Endothelial cell of hepatic sinusoid (primary cell): ENCODE measurements around the gene SETD5.

Experiments
- in situ Hi-C: cut with HindIII; loops from 2 replicates; pipeline ENCODE4 v1.10.0; 2017; ENCODE audit warnings: low sequenced_read_pairs

SETD5 gene

DNA sequence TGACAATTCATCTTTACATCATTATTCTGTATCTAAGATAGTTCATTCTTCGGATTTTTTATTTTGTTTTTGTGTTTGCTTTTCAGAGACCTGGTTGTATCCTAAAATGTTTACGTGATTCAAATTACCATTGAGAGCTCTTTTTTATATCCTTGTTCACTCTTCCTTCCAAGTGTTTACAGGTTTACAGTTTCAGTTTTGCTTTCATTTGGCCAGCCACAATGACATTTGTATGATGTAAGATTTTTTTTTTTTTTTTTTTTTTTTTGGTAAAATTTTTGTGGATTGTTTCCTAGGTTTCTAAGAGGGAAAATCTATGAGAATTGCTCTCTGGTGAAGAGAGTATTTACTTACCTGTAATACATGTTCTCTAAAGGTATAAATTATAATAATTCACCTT lies 55.0 kb downstream of the SETD5 start:
- in situ Hi-C loops = no loop called here

DNA sequence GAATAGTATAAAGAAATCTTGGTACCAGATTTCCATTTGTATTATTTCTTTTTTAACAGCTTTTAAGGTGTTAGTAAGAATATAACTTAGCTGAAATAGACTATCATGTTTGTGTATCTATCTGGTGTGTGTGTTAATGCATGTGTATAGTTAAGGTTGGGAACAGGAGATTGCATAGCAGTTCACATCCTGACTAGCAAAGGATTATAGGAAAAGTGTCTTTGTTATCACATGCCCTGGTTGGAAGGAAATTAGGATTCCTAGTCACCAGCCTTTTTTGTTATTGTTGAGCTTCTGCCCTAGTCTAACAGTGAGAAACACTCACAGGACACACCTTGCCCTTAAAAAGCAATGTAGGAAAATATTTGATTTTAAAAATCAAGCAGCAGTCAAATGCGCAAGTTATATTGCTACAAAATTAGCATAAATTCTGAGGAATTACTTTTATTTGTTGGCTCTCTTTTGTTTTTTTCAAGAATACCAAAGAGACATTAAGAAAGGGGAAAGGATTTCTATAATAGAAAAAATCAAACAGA lies 58.2 kb downstream of the SETD5 start:
- in situ Hi-C loops = no loop called here

DNA sequence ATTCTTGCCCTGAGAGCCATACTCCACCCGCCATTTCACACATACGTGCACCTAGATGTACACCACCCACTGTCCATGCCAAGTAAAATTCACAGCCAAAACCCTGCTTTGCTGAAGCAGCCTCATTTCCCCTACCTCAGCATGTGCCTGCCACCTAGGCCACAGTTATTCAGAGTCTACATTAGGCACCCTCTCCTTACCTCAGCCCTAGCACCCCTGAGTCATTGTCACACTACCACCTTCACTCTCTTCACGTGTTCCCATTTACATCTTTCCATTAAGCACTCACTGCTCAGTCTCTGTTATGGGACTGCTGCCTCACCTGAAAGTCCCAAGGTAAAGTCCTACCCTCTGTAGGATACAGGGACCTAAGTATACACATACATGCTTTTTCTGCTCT lies 70.0 kb downstream of the SETD5 start:
- in situ Hi-C loops = loop anchor here (10.0 kb wide), 1 partner anchor 73 kb away; the partner anchor contains the start of gene SETD5

DNA sequence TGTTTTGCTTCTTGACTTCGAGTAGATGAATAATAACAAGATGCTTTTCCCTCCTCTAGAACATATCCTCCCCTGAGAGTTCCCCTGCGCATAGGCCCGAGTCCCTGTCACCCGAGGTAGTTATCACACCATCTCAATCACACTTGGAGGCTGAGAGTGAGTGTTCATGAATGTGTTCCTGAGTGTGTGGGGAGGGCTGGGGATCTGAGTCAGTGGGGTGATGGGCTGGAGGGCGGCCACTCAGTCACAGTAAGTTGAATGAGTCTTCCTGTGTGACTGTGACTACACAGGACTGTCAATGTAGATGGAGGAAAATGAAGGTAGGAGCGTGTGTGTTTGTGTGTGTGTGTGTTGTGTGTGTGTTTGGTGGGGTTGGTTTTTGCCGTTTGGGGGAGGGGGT lies 71.0 kb downstream of the SETD5 start:
- in situ Hi-C loops = loop anchor here (10.0 kb wide), 1 partner anchor 74 kb away; the partner anchor contains the start of gene SETD5

DNA sequence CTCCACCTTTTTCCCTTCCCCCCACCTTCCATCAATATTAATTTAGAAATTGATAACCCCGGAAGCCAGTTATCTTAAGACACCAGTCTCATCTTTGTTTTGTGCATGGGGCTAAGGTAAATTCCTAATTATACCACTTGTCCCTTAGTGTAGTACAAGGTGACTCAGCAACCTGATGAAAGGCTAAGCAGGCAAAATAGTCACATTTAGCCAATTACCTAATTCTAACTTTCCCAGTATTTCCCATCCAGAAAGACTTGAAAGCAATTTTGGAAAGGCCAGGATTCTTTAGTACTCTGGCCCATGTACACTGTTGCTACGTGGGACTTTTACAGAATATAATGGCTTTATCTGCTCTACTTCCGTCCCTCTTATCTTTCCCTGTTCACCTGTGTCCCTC lies 72.6 kb downstream of the SETD5 start:
- in situ Hi-C loops = loop anchor here (10.0 kb wide), 1 partner anchor 75 kb away; the partner anchor contains the start of gene SETD5

DNA sequence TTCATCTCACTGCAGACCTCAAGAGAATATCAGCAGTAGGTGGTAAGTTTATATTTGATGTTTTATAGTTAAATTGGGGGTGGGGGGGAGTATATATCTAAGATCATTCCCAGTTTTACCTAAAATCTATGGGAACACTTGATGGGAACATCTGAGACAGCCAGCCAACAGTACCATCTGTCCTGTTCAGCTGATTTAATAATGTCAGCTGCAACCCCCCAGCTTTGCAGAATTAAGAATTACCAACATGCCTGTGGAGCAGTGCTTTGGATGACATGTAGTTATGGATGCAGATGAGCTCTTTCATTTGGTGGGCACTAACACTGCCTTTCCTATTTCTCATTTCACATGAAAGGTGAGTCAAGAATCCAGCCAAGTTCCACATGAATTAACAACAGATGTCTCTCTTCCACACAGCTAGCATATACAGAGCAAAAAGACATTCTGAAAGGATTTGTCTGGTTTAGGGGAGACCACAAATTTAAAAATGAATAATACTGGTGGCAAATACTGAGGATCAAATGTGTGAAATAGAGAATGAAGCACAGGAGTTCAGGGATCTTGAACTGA lies 76.2 kb downstream of the SETD5 start:
- in situ Hi-C loops = no loop called here

DNA sequence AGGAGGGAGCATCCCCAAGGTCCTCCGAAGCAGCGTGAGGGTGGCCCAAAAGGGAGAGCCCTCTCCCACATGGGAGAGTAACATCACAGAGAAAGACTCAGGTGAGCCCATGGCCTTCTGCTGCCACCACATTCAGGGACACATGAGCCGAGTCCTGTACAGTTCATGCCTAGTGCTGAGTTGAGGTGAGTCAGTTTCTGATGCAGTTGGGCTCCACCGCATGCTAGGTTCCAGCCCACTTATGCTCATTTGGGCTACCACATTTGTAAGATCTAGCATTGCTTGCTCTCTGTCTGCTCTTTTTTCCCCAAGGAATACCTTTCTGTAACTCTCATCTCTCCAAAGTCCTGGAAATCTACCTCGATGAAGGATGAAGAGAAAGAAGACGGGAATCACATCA lies 77.1 kb downstream of the SETD5 start:
- in situ Hi-C loops = no loop called here

DNA sequence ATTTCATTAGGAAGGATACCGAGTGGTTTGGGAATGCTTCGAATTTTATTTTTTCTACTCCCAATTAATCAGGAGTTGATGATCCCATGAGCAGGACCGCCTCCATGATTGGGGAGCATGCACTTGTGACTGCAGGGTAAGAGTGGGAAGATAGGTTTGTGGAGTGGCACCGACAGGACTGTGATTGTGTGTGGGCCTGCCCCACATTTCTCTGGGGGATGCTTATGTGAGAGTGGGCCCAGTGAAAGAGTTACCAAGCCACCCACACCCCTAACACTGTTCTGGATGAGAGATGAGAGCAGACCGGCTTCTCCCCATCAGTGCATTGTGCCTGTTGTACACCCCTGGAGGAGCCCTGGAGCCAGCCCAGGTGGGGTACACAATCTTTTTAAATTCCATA lies 79.5 kb downstream of the SETD5 start:
- in situ Hi-C loops = loop anchor here (25.0 kb wide), 1 partner anchor 210 kb away; no protein-coding TSS in a partner anchor

DNA sequence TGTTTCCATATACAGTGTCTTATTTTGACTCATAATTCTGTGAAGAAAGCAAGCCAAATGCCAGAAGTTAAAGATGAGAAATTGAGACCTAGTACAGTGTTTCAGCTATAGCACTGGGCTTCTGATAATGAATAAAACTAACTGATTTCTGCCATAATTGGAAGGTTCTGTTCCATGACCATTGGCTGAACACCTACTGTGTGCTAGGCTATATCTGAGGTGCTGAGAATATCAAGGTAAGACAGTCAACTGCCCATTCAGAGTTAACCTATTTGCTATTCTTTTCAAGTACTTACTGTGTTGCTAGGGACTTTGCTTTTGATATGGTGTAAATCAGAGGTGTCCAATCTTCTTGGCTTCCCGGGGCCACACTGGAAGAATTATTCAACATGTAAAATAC lies 82.8 kb downstream of the SETD5 start:
- in situ Hi-C loops = loop anchor here (5.0 to 25.0 kb wide), 2 partner anchors 33 to 207 kb away; no protein-coding TSS in a partner anchor

DNA sequence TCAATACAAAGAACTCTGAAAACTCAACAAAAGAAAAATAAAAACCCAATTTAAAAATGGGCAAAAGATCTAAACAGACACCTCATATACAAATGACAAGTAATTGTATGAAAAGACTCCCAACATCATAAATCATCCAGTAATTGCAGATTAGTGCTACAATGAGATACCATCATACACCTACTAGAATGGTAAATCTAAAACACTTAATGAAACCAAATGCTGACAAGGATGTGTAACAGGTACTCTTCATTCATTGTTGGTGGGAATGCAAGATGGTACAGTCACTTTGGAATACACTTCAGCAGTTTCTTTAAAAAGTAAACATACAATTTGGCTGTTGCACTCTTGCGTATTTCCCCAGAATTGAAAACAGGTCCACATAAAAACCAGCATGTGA lies 87.8 kb downstream of the SETD5 start:
- in situ Hi-C loops = loop anchor here (25.0 kb wide), 1 partner anchor 202 kb away; no protein-coding TSS in a partner anchor

DNA sequence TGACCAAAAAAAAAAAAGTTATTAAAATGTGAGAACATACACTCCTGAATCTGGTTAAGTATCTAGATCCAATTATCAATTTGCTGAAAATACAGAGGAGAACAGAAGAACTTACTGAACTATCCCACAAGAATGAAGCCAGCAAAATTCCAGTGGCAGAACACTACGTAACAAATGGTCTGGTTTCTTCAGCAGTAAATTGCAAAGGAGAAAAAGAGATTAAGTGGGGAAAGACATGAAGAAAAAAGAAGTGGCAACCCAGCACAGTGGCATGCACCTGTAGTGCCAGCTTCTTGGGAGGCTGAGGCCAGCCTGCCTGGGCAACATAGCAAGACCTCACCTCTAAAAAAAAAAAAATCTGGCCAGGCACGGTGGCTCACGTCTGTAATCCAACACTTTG lies 94.1 kb downstream of the SETD5 start:
- in situ Hi-C loops = loop anchor here (25.0 kb wide), 1 partner anchor 196 kb away; no protein-coding TSS in a partner anchor

DNA sequence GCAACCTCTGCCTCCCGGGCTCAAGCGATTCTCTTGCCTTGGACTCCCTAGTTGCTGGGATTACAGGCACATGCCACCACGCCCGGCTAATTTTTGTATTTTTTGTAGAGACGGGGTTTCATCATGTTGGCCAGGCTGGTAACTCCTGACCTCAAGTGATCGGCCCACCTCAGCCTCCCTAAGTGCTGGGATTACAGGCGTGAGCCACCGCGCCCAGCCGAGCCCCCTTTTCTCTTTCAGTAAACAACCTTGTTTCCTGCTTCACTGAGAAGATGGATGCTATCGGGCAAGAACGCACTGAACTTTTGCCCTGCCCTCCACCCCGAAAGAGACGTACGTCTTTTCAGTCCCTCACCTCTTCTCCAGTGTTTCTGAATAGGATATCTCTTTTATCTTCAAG lies 96.6 kb downstream of the SETD5 start:
- in situ Hi-C loops = loop anchor here (25.0 kb wide), 1 partner anchor 193 kb away; no protein-coding TSS in a partner anchor

DNA sequence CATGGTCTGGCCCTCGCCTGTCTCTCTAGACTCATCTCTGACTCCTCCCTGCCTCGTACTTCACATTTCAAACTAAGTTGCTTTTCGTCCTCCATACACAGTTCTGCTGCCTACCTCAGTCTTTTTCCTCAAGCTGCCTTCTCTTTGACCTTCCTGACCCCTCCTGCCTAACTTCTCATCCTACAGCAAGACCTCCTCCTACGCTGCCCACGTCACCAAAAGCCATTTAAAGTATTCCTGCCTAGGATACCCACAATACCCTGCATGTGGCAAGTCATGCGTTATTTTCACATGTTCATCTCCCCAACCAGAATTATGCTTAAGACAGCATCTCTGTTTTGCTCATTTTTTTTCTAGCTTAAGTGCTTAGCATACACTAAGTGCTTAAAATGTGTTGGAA lies 99.5 kb downstream of the SETD5 start:
- in situ Hi-C loops = loop anchor here (25.0 kb wide), 1 partner anchor 190 kb away; no protein-coding TSS in a partner anchor

DNA sequence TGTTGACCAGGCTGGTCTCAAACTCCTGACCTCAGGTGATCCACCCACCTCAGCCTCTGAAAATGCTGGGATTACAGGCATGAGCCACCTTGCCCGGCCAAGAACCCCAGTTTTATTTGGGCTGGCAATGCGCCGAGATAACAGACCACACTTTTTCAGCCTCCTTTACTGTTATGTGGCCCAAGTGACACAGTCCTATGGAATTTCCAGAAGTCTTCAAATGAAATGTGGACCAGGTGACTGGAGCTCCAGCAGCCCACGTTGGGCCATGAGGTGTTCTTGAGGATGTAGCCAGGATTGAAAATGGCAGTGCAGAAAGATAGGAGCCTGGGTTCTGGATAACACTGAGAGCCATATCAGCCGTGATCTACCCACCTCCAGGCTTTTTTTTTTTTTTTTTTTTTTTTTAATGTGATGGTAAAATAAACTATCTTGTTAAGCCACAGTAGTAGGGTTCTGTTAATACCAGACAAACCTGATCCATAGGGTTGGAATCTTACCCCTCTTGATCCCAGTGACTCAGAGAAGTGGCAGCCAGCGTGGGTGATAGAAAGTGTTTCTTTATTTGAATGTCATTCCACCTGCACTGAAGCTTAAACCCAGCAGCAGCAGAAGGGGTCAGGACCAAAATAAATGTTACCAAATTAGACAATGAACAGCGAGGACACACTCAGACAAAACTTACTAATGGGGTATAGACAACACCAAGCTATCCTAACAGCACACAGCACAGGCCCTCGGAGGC lies 100.6 kb downstream of the SETD5 start:
- in situ Hi-C loops = loop anchor here (25.0 kb wide), 1 partner anchor 189 kb away; no protein-coding TSS in a partner anchor

DNA sequence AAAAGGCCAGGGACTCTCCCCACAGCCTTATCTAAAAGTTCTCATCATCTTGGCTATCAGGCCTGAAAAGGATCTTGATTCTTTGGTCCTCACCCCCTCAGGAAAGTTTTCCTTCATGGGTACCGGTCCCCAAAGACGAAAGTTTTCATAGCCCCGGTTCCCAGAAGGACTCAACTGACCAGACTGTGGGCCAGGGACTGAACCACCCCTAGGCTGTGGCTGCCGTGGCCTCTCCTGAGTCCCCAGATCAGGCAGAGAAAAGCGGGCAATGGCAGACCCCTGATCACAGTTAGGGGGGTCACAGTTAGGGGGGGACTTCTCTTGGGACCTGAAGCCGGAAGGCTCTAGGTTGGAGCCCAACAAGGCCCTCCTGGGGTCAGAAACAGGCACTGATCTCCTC lies 101.4 kb downstream of the SETD5 start:
- in situ Hi-C loops = loop anchor here (25.0 kb wide), 1 partner anchor 189 kb away; no protein-coding TSS in a partner anchor

DNA sequence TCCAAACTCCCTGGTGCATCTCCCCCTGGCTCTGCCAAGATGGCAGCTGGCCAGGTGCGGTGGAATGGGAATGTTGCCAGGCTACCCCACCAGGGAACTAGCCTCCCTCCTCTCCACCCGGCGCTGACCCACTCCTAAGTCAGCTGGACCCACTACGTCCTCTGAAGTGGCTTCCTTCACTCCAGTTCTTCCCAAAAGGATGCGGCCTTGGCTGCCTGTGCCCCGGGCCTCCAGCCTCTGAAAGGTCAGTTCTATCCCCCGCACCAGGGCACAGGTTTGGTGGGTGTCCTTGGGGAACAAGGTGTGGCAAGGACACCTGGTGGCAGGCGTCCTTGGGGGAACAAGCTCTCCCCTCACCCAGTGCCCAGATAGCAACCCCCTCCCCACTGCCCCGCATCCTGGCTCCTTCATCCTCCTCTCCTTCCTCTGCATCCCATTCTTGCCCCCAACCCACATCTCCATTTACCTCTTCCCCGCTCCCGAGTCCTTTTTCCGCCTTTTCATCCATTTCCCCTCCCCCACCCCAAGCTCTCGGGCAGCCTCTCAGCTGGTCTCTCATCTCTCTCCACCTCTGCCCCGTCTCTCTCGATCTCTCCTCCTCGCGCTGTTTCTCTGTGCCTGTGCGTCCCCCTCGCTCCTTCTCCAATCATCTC lies 102.2 kb downstream of the SETD5 start:
- in situ Hi-C loops = loop anchor here (25.0 kb wide), 1 partner anchor 188 kb away; no protein-coding TSS in a partner anchor

DNA sequence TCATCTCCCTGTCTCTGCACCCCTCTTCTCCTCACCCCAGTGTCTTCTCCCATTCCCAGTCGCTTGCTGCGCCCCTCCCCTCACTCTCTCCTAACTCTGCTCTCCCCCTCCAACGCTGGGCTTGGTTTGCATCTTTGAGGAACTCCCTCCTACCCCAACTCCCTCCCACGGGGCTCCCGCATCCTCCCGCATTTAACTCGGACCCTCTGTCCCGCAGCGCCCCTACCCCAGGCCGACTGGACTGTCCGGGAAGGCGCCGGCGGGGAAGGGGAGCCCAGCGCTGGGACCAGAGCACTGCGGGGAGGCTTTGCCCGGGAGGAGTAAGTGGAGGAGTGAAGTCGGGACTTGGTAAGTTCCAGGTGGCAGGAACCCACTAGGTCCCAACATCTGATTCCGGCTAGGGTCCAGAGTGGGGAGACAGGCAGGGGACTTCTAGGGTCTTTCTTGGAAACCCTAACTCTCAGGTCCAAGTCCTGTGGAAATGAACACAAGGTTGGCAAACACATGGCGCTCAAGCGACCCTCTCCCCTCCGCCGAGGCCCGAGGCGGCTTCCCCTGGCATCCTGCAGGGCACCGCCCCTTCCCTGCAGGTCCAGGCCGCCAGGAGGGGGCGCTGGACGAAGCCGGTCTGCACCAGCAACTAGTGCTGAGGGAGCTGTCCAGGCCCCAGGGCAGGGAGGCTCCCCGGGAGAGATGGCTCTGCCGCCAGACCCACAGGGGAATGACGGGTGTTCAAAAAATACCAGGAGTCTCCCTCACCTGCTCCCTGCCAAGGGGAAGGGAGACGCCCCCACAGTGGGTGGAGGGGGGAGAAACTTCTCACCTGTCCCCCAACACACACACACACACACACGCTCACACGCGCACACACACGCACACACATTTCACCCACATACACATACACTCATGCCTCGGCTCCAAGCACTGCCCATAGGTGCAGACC lies 103.0 kb downstream of the SETD5 start:
- in situ Hi-C loops = no loop called here

DNA sequence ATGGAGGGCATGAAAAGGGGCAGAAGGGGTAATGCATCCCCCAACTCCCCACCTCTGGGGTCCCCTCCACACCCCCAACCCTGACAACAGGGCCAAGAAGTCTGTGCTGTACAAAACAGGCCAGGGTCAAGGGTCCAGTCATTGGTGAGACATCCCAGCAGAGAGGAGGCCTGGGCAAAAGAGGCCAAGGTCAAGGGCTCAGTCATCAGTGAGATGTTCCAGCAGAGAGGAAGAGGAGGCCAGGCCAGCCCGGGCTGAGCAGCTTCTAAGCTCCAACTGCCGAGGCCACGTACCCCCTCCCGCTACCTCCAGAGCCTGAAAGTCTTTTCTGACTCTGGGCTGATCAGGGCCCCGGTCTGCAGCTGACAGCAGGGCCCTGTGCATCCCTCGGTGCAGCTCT lies 103.8 kb downstream of the SETD5 start:
- in situ Hi-C loops = no loop called here

DNA sequence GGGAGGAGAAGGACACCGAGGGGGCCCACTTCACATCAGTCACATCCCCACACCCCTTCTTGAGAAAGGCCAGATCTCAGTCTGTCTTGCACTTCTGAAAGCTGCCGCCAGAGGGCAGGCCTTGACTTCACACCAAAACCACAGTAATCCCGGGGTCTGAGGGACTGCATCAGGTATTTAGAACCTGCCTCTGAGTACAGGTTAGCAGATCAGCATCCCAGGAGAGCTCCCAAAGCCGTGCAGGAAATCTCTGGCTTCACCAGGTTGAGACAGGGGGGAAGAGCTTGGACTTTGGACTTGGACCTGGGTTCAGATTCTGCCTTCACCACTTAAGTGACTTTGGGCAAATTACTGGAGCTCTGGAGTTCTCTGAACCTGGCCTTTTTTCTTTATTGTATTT lies 105.9 kb downstream of the SETD5 start:
- in situ Hi-C loops = no loop called here
